Tibial nerve (tissue), 4 donors: ENCODE measurements around the gene SORBS1. TPM values are rescaled to one million over a fixed set of nuclear protein-coding genes. Genes with fewer than 3 reads are reported as not detected.

Source experiments
- DNase-seq, 2 donors: peaks; one replicate each; pipeline ENCODE4 v3.0.0-alpha.2; 2019; ENCODE audit warnings: low spot score in 2 of 2
- H3K27ac ChIP-seq, 4 donors: fragments of 200-600 bp; sonication (generic) in 3 of 4; one replicate each; pipeline ENCODE4 v1.5.1; 2017 to 2019; ENCODE audit warnings: mild to moderate bottlenecking in 1 of 4
- H3K27me3 ChIP-seq, 2 donors: fragments of 200-600 bp; sonication (generic) in 1 of 2; one replicate each; pipeline versions ENCODE4 v1.5.1 to v1.6.0; 2017 to 2019
- H3K36me3 ChIP-seq, 3 donors: fragments of 200-600 bp; sonication (generic); one replicate each; pipeline ENCODE4 v1.5.1; 2018 to 2019
- H3K4me1 ChIP-seq, 4 donors: fragments of 200-600 bp; sonication (generic) in 3 of 4; one replicate each; pipeline ENCODE4 v1.5.1; 2017 to 2019
- H3K4me3 ChIP-seq, 4 donors: fragments of 200-600 bp; sonication (generic) in 3 of 4; one replicate each; pipeline ENCODE4 v1.5.1; 2017 to 2019; ENCODE audit warnings: mild to moderate bottlenecking in 1 of 4, moderate library complexity in 1 of 4
- H3K9me3 ChIP-seq, 4 donors: fragments of 200-600 bp; sonication (generic) in 3 of 4; one replicate each; pipeline ENCODE4 v1.5.1; 2017 to 2019
- EP300 ChIP-seq, 2 donors: sonication (generic); formaldehyde crosslinking; IDR thresholded peaks; one replicate each; pipeline ENCODE4 v1.6.1; 2017; ENCODE audit warnings: antibody characterized with exemption in 2 of 2, mild to moderate bottlenecking in 1 of 2
- POLR2A ChIP-seq, 2 donors: fragments of 450-650 bp; IDR thresholded peaks; one replicate each; pipeline ENCODE4 v1.6.1; 2017; ENCODE audit warnings: antibody characterized with exemption in 2 of 2, mild to moderate bottlenecking in 2 of 2, moderate library complexity in 2 of 2
- WGBS, 2 donors: methylation state at CpG; one replicate each; pipeline ENCODE4 v1.1.5; 2018; 5-methylcytosine and 5-hydroxymethylcytosine counted together
- total RNA-seq, 4 donors: library from RNA; depleted of rRNA; stranded (reverse); fragments of >200 nt; gene quantifications; one replicate each; pipeline ENCODE4 v1.1.0, GENCODE V29; 2016
- TF ChIP-seq, protein P1 (sequence below), 5 experiments: fragments of 200-600 bp in 3 of 5; fragments of 450-650 bp in 2 of 5; sonication (generic) in 3 of 5; IDR thresholded peaks; one replicate each; pipeline ENCODE4 v1.5.1; 2016 to 2019; ENCODE audit warnings: antibody characterized with exemption in 5 of 5, mild to moderate bottlenecking in 3 of 5, moderate library complexity in 2 of 5

Gene SORBS1
- total RNA-seq, 4 donors from 2014 or later = 427 to 623 (median 567) TPM

DNA sequence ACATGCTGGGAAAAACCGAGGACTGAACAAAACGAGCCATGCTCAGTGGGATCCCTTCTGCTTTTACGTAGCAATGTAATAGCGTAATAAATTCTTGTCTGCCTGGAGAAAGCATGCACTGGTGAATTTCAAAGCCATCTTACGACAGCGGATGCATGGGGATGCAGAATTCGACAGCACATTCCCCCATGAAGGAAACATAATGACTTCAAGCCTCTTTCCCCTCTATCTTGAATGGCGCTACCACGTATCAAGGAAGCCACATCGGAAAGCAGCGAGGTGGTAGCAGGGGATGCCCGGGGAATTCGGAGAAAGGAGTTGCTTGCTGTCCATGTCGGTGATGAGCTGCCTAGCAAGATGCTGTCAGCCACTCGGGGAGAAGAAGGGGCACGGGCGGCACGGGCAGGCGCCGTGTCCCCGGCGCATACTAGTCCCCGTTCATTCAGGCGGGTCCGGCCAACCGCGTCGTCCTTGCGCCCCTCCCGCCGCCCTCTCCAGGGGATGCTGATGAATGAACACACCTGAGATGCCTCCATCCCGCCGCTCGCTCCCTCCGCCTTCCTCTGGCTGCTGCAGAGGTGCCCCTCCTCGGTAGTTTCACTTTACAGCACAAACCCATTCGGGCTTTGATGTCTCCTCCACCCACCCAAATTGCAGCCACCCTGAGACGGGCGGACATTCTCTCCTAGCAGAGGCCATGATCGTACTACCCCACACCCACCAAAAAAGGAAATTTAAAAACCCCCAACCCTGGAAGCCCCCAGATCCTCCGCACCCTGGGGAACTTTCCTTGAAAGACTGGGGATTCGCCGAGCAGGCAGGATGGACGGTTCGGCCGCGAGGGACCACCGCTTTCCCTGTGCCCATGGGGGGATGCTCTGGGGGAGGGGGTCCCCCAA is 644 bp downstream of the SORBS1 start:
- WGBS, 2 donors = 2 to 4% methylated on average over 25 to 32 of the region's 48 CpGs
- Histone ChIP-seq H3K36me3 (no peaks in the 10 kb centered on the region), H3K9me3 (no peaks in the 10 kb centered on the region), H3K4me3 (peak overlapping the region; percentile 66 to 92 (median 84)), H3K27ac (peak overlapping the region; percentile 47 to 93 (median 81)), H3K27me3 (no peaks in the 10 kb centered on the region), H3K4me1 (peaks cover 0 to 29% (median 2%) of the 10 kb centered on the region in 4 donors)
- TF ChIP-seq, protein P1, sequence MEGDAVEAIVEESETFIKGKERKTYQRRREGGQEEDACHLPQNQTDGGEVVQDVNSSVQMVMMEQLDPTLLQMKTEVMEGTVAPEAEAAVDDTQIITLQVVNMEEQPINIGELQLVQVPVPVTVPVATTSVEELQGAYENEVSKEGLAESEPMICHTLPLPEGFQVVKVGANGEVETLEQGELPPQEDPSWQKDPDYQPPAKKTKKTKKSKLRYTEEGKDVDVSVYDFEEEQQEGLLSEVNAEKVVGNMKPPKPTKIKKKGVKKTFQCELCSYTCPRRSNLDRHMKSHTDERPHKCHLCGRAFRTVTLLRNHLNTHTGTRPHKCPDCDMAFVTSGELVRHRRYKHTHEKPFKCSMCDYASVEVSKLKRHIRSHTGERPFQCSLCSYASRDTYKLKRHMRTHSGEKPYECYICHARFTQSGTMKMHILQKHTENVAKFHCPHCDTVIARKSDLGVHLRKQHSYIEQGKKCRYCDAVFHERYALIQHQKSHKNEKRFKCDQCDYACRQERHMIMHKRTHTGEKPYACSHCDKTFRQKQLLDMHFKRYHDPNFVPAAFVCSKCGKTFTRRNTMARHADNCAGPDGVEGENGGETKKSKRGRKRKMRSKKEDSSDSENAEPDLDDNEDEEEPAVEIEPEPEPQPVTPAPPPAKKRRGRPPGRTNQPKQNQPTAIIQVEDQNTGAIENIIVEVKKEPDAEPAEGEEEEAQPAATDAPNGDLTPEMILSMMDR (IDR thresholded peaks at IDR 0.05) = no peak
- TF ChIP-seq EP300 (IDR thresholded peaks at IDR 0.05) = peak in 1 of 2 donors; percentile 33
- peak in 1 of 2 donors; percentile 30 for DNase-seq

DNA sequence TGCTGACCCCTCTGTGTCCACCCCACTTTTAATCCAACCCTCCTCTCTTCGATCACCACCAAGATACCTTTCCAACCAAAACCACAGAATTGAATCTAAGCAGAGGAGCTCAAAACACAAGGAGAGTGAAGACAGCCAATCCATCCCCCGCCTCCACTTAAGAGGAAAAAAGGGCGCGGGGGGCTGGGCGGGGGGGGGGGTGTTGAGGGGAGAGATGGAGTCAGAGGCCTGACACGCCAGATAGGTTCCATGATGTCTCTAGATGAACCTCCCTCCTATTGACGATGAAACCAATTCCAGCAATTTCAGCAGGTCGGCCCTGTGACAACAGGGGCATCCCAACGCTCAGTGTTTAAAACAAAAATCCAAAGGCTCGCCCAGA is 1.3 kb downstream of the SORBS1 start:
- WGBS, 2 donors = 34 to 38% methylated on average over 10 of the region's 10 CpGs
- H3K9me3 ChIP-seq = no peaks in the 10 kb centered on the region
- no peak for DNase-seq
- TF ChIP-seq, protein P1 (IDR thresholded peaks at IDR 0.05) = no peak
- no peak for TF ChIP-seq POLR2A (IDR thresholded peaks at IDR 0.05)
- TF ChIP-seq EP300 (IDR thresholded peaks at IDR 0.05) = no peak
- H3K4me3 ChIP-seq = peak overlapping the region; percentile 66 to 92 (median 84)
- H3K27ac ChIP-seq = peak overlapping the region; percentile 47 to 93 (median 81)
- H3K4me1 ChIP-seq = peaks cover 0 to 29% (median 2%) of the 10 kb centered on the region in 4 donors
- no peaks in the 10 kb centered on the region for H3K27me3 ChIP-seq
- no peaks in the 10 kb centered on the region for H3K36me3 ChIP-seq

DNA sequence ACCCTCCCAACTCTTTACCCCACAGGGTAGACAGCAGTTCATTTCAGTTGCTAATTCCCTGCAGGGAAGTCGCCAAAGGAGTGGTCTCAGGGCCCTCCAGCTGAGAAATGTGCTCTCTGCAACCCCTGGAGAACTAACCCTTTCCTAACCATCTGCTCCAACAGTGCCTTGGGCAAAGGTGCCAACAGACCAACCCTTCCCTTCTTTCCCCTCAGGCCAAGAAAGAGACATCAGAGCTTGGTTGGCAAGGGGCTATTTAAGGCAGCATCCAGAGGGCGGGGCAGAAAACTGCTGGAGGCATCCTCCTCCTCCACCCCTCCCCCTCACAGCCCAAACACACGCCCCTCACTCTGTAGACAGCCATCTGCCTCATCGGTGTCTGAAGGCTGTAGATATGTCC is 1.7 kb downstream of the SORBS1 start:
- TF ChIP-seq, protein P1 (IDR thresholded peaks at IDR 0.05) = no peak
- TF ChIP-seq EP300 (IDR thresholded peaks at IDR 0.05) (peak in 1 of 2 donors; percentile 47), POLR2A (IDR thresholded peaks at IDR 0.05) (peak in 1 of 2 donors; percentile 18)
- Histone ChIP-seq H3K9me3 (no peaks in the 10 kb centered on the region), H3K36me3 (no peaks in the 10 kb centered on the region), H3K27me3 (no peaks in the 10 kb centered on the region), H3K4me3 (peak overlapping the region; percentile 16 to 92 (median 74)), H3K4me1 (peaks cover 0 to 29% (median 2%) of the 10 kb centered on the region in 4 donors), H3K27ac (peak overlapping the region; percentile 52 to 93 (median 70))
- WGBS, 2 donors = 36 to 41% methylated on average over 4 of the region's 4 CpGs
- DNase-seq = no peak

DNA sequence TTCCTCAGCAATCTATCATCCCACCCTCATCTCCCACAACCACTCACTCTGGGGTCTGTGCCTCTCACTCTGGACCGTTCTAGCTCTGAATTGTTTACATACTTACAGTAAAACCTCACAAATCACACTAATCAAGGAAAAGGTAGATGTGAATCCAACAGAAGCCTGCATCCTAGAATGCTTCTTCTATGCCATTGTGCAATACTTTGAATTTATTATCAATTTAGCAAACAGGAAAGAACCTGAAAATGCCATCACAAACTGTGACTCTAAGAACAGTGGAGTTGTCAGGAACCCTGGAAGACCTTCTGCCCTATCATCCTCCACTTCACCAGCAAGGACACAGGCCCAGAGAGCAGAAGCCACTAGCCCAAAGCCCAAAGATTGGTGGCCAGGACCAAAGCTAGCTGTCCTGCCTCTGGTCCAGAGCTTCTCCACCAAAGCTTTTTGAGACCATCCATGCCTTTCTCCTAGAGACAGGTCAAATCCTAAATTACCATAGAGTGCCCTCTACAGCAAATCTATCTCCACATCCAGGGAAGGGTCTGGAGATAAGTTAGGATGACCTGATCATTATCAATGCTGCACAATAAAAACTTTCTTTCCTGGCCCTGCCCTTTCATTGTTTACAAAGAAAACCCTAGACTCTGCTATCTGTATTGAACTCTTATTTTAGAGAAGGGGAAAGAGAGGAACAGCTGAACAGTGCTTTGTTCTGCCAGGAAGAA is 2.4 kb downstream of the SORBS1 start:
- WGBS, 2 donors = 60 to 80% methylated on average over 1 of the region's 1 CpG
- H3K27ac ChIP-seq = peak overlapping the region; percentile 52 to 93 (median 70)
- H3K9me3 ChIP-seq = peaks cover 0 to under 1% (median 0%) of the 10 kb centered on the region in 4 donors
- peaks cover 0 to 29% (median 2%) of the 10 kb centered on the region in 4 donors for H3K4me1 ChIP-seq
- H3K4me3 ChIP-seq = peak overlapping the region; percentile 16 to 92 (median 74)
- no peak for DNase-seq
- TF ChIP-seq POLR2A (IDR thresholded peaks at IDR 0.05) (no peak), EP300 (IDR thresholded peaks at IDR 0.05) (no peak)
- TF ChIP-seq, protein P1 (IDR thresholded peaks at IDR 0.05) = no peak
- H3K36me3 ChIP-seq = no peaks in the 10 kb centered on the region
- H3K27me3 ChIP-seq = no peaks in the 10 kb centered on the region
